ENCODE results near the gene PWP2.
A peak's percentile ranks its signal among the peaks of the same experiment; 100 is the strongest.
"Not testable (repeated sequence)": the region's sequence is repeated elsewhere in the genome, so short reads cannot be mapped to it uniquely, and the experiment has no call there.

PWP2 gene

DNA sequence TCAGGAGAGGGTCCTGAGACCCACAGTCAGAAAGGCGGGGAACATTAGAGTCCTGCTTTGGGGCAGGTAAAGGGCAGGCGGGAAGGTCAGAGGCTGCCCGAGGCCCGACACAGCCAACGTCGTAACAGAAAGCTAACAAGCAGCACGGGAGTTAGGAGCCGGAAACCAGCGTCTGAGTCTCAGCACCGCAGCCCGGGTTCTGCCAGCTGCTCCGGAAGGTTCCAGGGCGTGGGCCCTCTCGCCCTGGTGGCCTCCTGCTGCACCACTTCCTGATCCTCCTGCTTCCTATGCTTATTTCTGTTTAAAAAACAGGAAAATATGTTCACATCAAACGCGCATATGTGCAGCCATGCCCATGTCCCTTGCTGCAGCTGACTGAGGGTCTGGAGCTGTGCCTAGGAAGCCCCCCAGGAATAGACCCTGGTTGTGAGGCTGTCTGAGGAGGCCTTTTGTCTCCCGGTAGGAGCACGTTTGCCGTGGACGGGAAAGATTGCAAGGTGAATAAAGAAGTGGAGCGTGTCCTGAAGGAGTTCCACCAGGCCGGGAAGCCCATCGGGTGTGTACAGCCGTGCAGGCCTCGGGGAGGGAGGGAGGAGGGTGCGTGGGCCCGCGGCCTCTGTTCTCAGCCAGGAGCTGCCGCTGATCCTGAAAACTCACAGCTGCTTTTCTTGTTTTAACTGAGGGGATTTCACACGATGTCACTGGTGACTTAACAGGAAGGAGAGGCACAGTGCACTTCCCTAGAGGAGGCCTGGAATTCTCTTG lies 32.8 kb downstream of the PWP2 start:
- DNase-seq: not testable (repeated sequence)

DNA sequence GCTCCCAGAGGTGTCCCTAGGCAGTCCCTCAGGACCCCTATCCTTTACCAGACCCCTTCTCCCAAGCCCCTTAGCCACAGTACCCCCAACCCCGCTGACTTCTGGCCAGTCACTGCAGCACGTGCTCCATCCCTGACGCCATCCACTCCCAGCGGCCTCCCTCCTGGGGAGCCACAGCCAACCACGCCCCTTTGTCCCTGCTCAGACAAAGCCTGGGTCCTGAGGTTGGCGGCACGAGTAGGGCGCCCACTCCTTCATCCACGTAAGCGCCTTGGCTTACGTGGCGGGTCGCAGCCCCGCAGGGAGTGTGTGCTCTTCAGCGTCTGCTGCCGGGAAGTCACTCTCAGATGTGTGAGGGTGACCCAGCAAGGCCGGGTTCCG lies 33.3 kb downstream of the PWP2 start:
- not testable (repeated sequence) for DNase-seq

DNA sequence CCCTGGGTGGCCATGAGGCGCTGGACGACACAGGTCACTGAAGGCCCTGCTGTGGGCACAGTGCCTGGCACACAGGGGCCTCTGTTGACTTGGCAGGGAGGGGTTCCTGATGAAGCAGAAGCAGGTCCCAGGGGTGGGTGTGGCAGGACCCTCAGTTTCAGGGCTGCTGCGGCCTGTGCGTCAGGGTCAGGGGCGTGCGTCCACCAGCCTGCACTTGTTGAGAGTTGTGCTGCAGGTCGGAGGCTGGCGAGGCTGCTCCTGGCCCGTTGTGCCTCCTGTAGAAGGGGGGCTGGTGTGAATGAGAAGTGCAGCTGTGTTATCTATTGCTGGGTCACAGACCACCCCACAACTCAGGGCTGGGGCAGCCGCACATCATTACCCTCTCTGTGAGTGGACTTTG lies 35.3 kb downstream of the PWP2 start:
- not testable (repeated sequence) for DNase-seq

DNA sequence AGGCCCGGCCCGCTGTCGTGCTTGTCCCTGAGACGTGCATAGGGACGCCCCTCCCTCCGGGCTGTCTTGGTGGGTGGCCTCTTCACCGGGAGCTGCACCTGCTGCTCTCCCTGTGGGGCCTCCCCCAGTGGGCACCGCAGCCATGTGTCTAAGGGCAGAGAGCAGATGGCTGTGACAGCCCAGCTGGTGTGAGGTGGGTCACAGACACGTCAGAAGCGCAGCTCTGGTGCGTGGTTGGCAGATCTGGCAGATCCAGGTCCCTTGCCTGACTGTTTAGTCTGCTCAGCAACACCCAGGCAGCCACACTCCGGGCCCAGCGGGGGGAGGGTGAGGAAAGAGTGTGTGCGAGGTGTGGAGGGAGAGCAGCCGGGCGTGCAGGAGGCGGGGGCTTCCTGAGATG lies 36.2 kb downstream of the PWP2 start:
- DNase-seq: not testable (repeated sequence)

DNA sequence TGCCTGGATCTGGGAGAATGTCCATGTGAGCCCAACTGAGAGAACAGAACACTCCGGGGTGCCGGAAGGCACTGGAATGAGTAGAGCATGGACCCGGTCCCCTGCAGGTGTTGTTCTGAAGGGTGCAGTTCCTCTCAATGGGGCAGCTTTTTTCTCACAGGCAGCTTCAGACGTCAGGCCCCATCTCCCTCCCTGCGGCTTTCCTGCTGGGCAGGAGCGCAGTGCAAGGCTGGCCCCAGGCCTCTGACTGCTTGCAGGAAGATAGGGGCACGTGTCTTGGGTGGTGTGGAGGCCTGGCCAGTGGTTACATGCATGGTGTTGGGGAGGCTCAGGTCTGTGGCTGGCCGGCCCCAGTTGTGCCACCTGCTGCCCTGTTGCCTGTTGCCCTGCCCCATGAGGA lies 36.8 kb downstream of the PWP2 start:
- not testable (repeated sequence) for DNase-seq

DNA sequence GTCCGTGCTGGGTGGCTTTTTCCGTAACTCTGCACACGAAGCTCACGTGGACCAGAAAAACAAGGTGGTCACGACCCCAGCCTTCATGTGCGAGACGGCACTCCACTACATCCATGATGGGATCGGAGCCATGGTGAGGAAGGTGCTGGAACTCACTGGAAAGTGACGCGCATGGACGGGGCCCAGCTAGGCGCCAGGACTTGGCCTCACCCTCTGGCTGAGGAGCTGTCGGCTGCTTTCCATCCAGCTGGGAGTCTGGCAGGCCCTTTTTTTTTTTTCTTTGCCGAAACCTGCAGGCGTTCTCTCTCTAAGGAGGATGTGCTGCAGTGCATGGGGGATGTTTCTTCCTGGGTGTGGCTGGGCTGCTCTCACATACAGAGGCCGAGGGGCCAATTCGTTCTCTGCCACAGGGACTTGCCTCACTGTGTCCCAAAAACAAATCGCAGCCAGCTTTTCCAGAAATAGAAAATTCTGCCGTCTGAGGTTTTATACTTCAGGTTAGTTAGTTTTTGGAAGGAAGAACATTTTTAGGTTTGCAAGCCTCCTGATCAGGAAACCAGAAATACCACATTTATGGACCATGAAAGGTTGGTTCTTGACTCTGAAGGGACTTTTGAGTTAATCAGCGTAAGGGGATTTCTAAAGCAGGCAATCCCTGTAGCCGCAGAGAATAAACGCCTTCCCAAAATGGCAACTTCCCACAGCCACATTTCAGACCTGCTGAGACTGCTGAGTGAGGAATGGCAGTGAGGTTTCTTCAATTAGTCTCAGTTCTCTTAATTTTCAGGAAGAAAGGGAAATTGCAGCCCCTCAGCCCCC lies 37.8 kb downstream of the PWP2 start:
- not testable (repeated sequence) for DNase-seq

- DNase-seq: not testable (repeated sequence)
Observed at GRCh38 chr21:44145616-44146015, 38.4 kb downstream of the PWP2 start.

DNA sequence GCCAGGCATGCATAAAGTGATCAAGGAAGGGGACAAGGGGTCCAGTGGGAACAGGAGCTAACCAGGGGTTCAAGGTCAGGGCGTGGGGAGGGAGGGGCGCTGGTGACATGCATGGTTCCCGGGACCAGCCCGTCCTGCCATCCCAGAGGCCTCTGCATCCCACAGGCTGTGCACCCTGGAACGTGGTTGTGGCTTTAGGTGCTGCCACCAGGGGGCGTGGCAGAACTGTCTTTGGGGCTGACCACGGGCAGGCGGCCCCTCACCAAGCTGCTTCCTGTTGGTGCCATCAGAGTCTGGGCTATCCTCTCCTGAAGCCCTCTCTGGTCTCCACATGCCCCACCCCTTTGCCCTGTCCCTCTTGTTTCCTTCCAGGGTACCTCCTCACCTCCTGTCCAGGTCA lies 39.9 kb downstream of the PWP2 start:
- not testable (repeated sequence) for DNase-seq

GRCh38 chr21:44150255-44150654 lies 43.1 kb downstream of the PWP2 start:
- not testable (repeated sequence) for DNase-seq

DNA sequence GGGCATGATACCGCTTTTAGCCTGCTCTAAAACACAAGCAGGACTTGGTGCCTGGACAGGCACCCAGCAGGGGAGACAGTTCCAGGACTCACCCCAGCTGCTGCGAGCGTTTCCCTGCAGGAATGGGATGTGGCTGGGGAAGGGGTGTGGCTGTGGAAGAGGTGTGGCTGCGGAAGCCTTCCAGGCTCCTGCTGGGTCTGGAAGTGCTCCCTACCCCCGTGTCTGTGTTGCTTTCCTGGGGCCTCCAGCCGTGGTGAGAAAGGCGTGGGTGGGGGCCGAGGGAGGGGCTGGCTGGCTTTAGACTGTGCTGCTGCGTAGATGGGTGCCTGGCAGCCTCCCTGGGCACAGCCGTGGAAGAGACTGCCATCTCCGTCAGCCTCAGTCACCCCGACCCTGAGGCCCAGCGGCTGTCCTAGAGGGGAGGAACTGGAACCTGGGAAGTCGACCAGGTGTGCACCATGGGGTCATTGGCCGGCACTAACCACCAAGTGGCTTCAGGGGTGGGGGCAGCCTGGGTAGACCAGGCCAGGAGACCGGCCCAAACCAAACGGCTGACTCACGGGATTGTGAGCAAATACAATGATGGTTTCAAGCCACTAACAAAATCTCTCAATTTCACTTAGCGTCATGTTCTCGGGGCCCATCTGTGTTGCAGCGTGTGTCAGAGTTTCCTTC lies 46.2 kb downstream of the PWP2 start:
- DNase-seq: not testable (repeated sequence)

DNA sequence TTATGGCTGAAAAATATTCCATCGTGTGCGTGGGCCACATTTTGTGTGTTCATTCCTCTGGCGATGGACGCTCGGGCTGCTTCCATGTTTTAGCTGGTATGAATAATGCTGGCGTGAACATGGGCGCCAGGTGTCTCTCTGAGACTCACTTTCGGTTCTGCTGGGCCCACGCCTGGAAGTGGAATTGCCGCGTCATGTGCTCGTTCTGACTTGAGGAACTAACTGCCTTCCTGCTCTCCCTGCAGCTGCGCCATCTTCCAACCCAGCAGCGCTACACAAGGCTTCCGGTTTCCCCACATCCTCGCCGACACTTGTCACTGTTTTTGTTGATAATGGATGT lies 46.7 kb downstream of the PWP2 start:
- not testable (repeated sequence) for DNase-seq

DNA sequence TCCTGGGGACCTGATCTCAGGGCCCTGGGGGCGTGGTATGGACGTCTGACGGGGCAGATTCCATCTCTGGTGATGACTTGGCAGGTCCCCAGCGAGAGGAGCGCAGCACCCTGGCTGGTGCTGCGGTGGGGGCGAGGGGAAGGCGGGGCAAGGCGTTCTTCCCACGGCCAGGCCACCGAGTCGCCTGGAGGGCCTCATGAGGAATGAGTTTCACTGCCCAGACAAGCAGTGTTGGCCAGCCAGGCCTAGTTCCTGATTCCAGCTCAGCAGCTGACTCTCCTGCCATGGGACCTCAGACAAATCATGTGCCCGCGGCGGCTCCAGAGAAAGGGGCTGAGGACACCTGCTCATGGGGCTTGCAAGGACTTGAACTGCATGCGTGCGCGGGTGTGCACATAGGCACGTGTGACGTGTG lies 47.6 kb downstream of the PWP2 start:
- not testable (repeated sequence) for DNase-seq

- peak; percentile 6 for DNase-seq
Observed at GRCh38 chr21:44155231-44155993, 48.2 kb downstream of the PWP2 start.

GRCh38 chr21:44155994-44156380 lies 48.8 kb downstream of the PWP2 start:
- not testable (repeated sequence) for DNase-seq

- DNase-seq: not testable (repeated sequence)
Observed at GRCh38 chr21:44157439-44158081, 50.4 kb downstream of the PWP2 start.

- DNase-seq: not testable (repeated sequence)
Observed at GRCh38 chr21:44158082-44158468, 50.9 kb downstream of the PWP2 start.

GRCh38 chr21:44159349-44160297 lies 52.4 kb downstream of the PWP2 start:
- DNase-seq: not testable (repeated sequence)

GRCh38 chr21:44160298-44160672 lies 53.1 kb downstream of the PWP2 start:
- not testable (repeated sequence) for DNase-seq

GRCh38 chr21:44160821-44161220 lies 53.6 kb downstream of the PWP2 start:
- DNase-seq: not testable (repeated sequence)

DNA sequence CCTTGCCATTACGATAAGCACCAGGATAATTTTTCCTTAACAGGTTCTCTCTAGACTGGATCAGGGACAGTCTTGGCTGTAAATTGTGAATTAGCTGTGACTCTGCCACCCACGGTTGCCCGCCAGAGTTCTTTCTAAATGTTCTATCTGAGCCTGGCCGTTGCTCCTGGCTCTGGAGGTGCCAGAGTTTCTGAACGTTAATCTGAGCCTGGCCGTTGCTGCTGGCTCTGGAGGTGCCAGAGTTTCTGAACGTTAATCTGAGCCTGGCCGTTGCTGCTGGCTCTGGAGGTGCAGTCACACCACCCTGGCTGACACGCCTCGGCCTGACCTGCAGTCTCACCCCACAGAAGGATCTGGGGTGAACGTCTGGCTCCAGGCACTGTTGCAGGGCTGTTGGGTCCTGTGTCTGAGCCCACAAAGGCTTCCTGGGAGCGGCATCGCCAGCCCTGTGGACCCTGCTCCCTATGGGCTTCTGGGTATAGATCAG lies 56.0 kb downstream of the PWP2 start:
- DNase-seq: not testable (repeated sequence)

GRCh38 chr21:44165933-44166332 lies 58.7 kb downstream of the PWP2 start:
- DNase-seq: not testable (repeated sequence)
